ENCODE data around the gene GFER.

Gene GFER

GRCh38 chr16:1968146-1968953 is 15.6 kb upstream of the GFER start:
- DNase-seq (ENCODE audit: low read depth) = no peak
- Histone ChIP-seq H3K4me1 (ENCODE audit: control insufficient read depth, insufficient read depth, low read length) (peaks cover 24% of the 10 kb centered on the region), H3K9me3 (ENCODE audit: control insufficient read depth, low read length) (no peaks in the 10 kb centered on the region), H3K27me3 (replicated peaks; ENCODE audit: control insufficient read depth, insufficient read depth, low read length) (no peaks in the 10 kb centered on the region), H3K9ac (ENCODE audit: low read length) (no peak overlapping the region), H3K36me3 (ENCODE audit: control insufficient read depth, insufficient read depth, low read length, severe bottlenecking) (peaks cover 7% of the 10 kb centered on the region), H3K4me3 (ENCODE audit: low read length) (no peak overlapping the region)

GRCh38 chr16:1971796-1972489 is 12.1 kb upstream of the GFER start, which contains the start of gene TBL3:
TSS of gene TBL3 (plus strand) at chr16:1972053. CDS start at chr16:1972165, 112 bp downstream.
- DNase-seq (ENCODE audit: low read depth) = peak; percentile 96
- peaks cover 27% of the 10 kb centered on the region for H3K36me3 ChIP-seq (ENCODE audit: control insufficient read depth, insufficient read depth, low read length, severe bottlenecking)
- H3K27me3 ChIP-seq (replicated peaks; ENCODE audit: control insufficient read depth, insufficient read depth, low read length) = no peaks in the 10 kb centered on the region
- H3K9me3 ChIP-seq (ENCODE audit: control insufficient read depth, low read length) = no peaks in the 10 kb centered on the region
- H3K4me3 ChIP-seq (ENCODE audit: low read length) = peak within 1 kb of the TSS; percentile 95
- H3K9ac ChIP-seq (ENCODE audit: low read length) = peak within 1 kb of the TSS; percentile 92
- H3K4me1 ChIP-seq (ENCODE audit: control insufficient read depth, insufficient read depth, low read length) = peaks cover 12% of the 10 kb centered on the region

GRCh38 chr16:1972490-1972877 is 11.5 kb upstream of the GFER start:
- H3K27me3 ChIP-seq (replicated peaks; ENCODE audit: control insufficient read depth, insufficient read depth, low read length) = no peaks in the 10 kb centered on the region
- peak overlapping the region; percentile 92 for H3K9ac ChIP-seq (ENCODE audit: low read length)
- DNase-seq (ENCODE audit: low read depth) = peak; percentile 52
- H3K9me3 ChIP-seq (ENCODE audit: control insufficient read depth, low read length) = no peaks in the 10 kb centered on the region
- H3K36me3 ChIP-seq (ENCODE audit: control insufficient read depth, insufficient read depth, low read length, severe bottlenecking) = peaks cover 31% of the 10 kb centered on the region
- peaks cover 12% of the 10 kb centered on the region for H3K4me1 ChIP-seq (ENCODE audit: control insufficient read depth, insufficient read depth, low read length)
- peak overlapping the region; percentile 95 for H3K4me3 ChIP-seq (ENCODE audit: low read length)

GRCh38 chr16:1973461-1974156 is 10.4 kb upstream of the GFER start:
- Histone ChIP-seq H3K36me3 (ENCODE audit: control insufficient read depth, insufficient read depth, low read length, severe bottlenecking) (peaks cover 42% of the 10 kb centered on the region), H3K4me3 (ENCODE audit: low read length) (no peak overlapping the region)
- DNase-seq (ENCODE audit: low read depth) = no peak

GRCh38 chr16:1974157-1975070 is 9.6 kb upstream of the GFER start:
- peaks cover 12% of the 10 kb centered on the region for H3K4me1 ChIP-seq (ENCODE audit: control insufficient read depth, insufficient read depth, low read length)
- no peak overlapping the region for H3K9ac ChIP-seq (ENCODE audit: low read length)
- H3K36me3 ChIP-seq (ENCODE audit: control insufficient read depth, insufficient read depth, low read length, severe bottlenecking) = peaks cover 46% of the 10 kb centered on the region
- no peak overlapping the region for H3K4me3 ChIP-seq (ENCODE audit: low read length)
- DNase-seq (ENCODE audit: low read depth) = no peak
- no peaks in the 10 kb centered on the region for H3K9me3 ChIP-seq (ENCODE audit: control insufficient read depth, low read length)
- H3K27me3 ChIP-seq (replicated peaks; ENCODE audit: control insufficient read depth, insufficient read depth, low read length) = no peaks in the 10 kb centered on the region

More at GRCh38 chr16:1973461-1974156, 10.4 kb upstream of the GFER start:
- H3K9me3 ChIP-seq (ENCODE audit: control insufficient read depth, low read length) = no peaks in the 10 kb centered on the region
- H3K9ac ChIP-seq (ENCODE audit: low read length) = no peak overlapping the region
- peaks cover 12% of the 10 kb centered on the region for H3K4me1 ChIP-seq (ENCODE audit: control insufficient read depth, insufficient read depth, low read length)
- no peaks in the 10 kb centered on the region for H3K27me3 ChIP-seq (replicated peaks; ENCODE audit: control insufficient read depth, insufficient read depth, low read length)

GRCh38 chr16:1975432-1976215 is 8.4 kb upstream of the GFER start:
- Histone ChIP-seq H3K4me3 (ENCODE audit: low read length) (no peak overlapping the region), H3K4me1 (ENCODE audit: control insufficient read depth, insufficient read depth, low read length) (peaks cover 16% of the 10 kb centered on the region), H3K9ac (ENCODE audit: low read length) (no peak overlapping the region), H3K27me3 (replicated peaks; ENCODE audit: control insufficient read depth, insufficient read depth, low read length) (peaks cover 2% of the 10 kb centered on the region), H3K36me3 (ENCODE audit: control insufficient read depth, insufficient read depth, low read length, severe bottlenecking) (peaks cover 46% of the 10 kb centered on the region), H3K9me3 (ENCODE audit: control insufficient read depth, low read length) (no peaks in the 10 kb centered on the region)
- DNase-seq (ENCODE audit: low read depth) = no peak

- Histone ChIP-seq H3K27me3 (replicated peaks; ENCODE audit: control insufficient read depth, insufficient read depth, low read length) (peaks cover 6% of the 10 kb centered on the region), H3K9ac (ENCODE audit: low read length) (no peak overlapping the region), H3K4me3 (ENCODE audit: low read length) (no peak overlapping the region), H3K4me1 (ENCODE audit: control insufficient read depth, insufficient read depth, low read length) (peaks cover 10% of the 10 kb centered on the region), H3K9me3 (ENCODE audit: control insufficient read depth, low read length) (no peaks in the 10 kb centered on the region), H3K36me3 (ENCODE audit: control insufficient read depth, insufficient read depth, low read length, severe bottlenecking) (peaks cover 46% of the 10 kb centered on the region)
- no peak for DNase-seq (ENCODE audit: low read depth)
Measured at GRCh38 chr16:1976216-1976520, 7.8 kb upstream of the GFER start.

GRCh38 chr16:1976951-1977874 is 6.8 kb upstream of the GFER start:
- Histone ChIP-seq H3K27me3 (replicated peaks; ENCODE audit: control insufficient read depth, insufficient read depth, low read length) (peaks cover 6% of the 10 kb centered on the region), H3K9ac (ENCODE audit: low read length) (no peak overlapping the region), H3K4me1 (ENCODE audit: control insufficient read depth, insufficient read depth, low read length) (peaks cover 8% of the 10 kb centered on the region), H3K36me3 (ENCODE audit: control insufficient read depth, insufficient read depth, low read length, severe bottlenecking) (peaks cover 46% of the 10 kb centered on the region), H3K9me3 (ENCODE audit: control insufficient read depth, low read length) (no peaks in the 10 kb centered on the region), H3K4me3 (ENCODE audit: low read length) (no peak overlapping the region)
- no peak for DNase-seq (ENCODE audit: low read depth)

GRCh38 chr16:1977875-1978268 is 6.1 kb upstream of the GFER start:
- DNase-seq (ENCODE audit: low read depth) = no peak
- peaks cover 5% of the 10 kb centered on the region for H3K4me1 ChIP-seq (ENCODE audit: control insufficient read depth, insufficient read depth, low read length)
- H3K36me3 ChIP-seq (ENCODE audit: control insufficient read depth, insufficient read depth, low read length, severe bottlenecking) = peaks cover 46% of the 10 kb centered on the region
- no peak overlapping the region for H3K9ac ChIP-seq (ENCODE audit: low read length)
- H3K27me3 ChIP-seq (replicated peaks; ENCODE audit: control insufficient read depth, insufficient read depth, low read length) = peaks cover 6% of the 10 kb centered on the region
- no peaks in the 10 kb centered on the region for H3K9me3 ChIP-seq (ENCODE audit: control insufficient read depth, low read length)
- H3K4me3 ChIP-seq (ENCODE audit: low read length) = no peak overlapping the region

All from adipocyte (in vitro differentiated cells).